Measurements from ENCODE around the gene MPV17L.
"Not testable (repeated sequence)": the region's sequence is repeated elsewhere in the genome, so short reads cannot be mapped to it uniquely, and the experiment has no call there.

The MPV17L gene

GRCh38 chr16:15395631-15396508 is at the start of gene MPV17L:
MPV17L (plus strand) TSS chr16:15395754; CDS start chr16:15395898, 144 bp downstream.
- not testable (repeated sequence) for DNase-seq (ENCODE audit: low read depth in 2 of 2)

DNA sequence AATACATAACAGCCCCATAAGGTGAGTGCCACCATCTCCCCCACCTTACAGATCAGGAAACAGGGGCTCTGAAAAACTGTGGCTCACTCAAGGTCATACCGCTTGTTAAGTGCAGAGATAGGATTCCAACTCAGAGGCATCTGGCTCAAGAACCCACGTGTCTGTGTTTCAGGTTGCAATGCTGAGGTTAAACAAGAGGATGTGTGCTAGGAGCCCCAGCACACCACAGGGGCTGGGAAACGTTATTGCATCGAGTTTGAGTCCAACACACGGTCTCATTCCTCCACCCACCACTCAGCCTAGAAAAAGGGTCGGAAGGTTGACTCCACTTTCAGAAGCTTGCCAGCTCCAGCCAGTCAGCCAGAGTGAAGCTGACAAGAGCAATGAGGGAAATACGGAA is 46.8 kb upstream of the MPV17L start:
- not testable (repeated sequence) for DNase-seq (ENCODE audit: low read depth in 2 of 2)

DNA sequence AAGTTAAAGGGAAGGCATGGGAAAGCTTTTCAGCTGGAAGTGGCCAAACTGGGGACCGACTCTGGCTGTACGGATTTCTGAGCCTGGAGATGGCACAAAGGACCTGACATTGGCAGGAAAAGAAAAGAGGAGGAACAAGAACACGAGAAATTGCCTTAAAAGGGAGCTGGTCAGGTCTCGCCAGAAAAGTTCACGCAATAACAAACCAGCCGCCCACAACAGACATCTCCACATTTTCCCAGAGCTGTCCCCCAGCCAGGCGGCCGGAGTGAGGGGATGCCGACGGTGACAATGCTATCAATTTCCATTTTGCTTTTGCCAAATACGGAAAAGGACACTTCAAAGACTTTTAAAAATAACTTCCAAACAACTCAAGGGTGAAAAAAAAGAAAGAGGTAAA is 44.3 kb upstream of the MPV17L start:
- not testable (repeated sequence) for DNase-seq (ENCODE audit: low read depth in 2 of 2)

GRCh38 chr16:15351745-15352144 is 43.8 kb upstream of the MPV17L start:
- DNase-seq (ENCODE audit: low read depth in 2 of 2), result not testable (repeated sequence)

GRCh38 chr16:15352852-15353251 is 42.7 kb upstream of the MPV17L start:
- not testable (repeated sequence) for DNase-seq (ENCODE audit: low read depth in 2 of 2)

DNA sequence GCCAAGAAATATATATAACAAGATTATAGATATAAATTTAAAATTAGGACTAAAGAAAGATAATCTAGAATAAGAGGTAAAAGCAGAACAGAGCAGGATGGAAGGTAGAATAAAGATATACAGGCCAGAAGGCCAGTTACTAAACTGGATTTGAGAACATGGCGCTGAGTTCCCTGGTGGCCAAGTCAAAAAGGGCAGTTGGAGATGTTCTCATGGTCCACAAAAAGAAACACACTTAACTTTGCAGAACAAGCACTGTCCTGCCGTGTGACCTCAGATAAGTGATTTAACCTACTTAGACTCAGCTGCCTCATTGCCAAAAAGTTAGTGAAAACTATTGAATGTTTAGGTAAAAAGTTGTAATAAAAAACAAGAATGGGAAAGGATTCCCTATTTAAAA is 40.7 kb upstream of the MPV17L start:
- DNase-seq (ENCODE audit: low read depth in 2 of 2), result not testable (repeated sequence)

DNA sequence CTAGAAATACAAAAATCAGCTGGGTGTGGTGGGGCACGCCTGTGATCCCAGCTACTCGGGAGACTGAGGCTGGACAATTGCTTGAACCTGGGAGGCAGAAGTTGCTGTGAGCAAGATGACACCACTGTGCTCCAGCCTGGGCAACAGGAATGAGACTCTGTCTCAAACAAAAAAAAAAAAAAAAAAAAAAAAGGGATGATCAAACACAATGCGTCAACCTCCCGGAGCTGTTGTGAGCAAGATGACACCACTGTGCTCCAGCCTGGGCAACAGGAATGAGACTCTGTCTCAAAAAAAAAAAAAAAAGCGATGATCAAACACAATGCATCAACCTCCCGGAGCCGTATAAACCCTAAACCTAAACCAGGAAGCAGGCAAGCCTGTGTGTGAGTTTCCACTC is 38.1 kb upstream of the MPV17L start:
- DNase-seq (ENCODE audit: low read depth in 2 of 2), result not testable (repeated sequence)

GRCh38 chr16:15378194-15378593 is 17.4 kb upstream of the MPV17L start, which contains the start of gene NPIPA5:
NPIPA5 (minus strand) TSS chr16:15378294; CDS start chr16:15378294, 0 bp downstream.
- DNase-seq (ENCODE audit: low read depth in 2 of 2), result not testable (repeated sequence)

DNA sequence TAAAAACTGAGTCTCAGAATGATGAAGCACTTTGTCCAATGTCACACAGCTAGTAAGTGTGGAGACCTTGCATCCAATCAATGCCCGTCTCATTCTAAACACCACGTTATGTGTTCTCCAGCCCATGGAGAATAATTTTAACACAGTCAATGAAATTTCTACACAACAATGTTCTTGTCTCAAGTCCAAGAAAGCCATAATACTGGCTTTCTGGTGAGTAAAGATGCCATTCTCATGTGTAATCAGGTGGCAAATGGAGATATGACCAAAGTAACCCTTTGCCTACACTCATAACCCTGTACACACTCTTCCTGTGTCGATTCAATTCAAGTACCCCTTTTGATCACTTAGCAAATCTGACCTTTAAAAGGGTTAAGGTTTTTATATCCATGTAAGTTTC is 12.7 kb upstream of the MPV17L start:
- not testable (repeated sequence) for DNase-seq (ENCODE audit: low read depth in 2 of 2)

DNA sequence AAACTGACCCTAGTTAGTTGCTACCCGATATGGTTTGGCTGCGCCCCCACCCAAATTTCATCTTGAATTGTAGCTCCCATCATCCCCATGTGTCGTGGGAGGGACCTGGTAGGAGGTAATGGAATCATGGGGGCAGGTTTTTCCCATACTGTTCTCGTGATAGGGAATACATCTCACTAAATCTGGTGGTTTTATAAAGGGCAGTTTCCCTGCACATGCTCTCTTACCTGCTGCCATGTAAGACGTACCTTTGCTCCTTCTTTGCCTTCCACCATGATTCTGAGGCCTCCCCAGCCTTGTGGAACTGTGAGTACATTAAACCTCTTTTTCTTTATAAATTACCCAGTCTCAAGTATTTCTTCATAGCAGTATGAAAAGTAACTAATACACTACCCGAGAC is 7.5 kb upstream of the MPV17L start:
- DNase-seq (ENCODE audit: low read depth in 2 of 2), result not testable (repeated sequence)

DNA sequence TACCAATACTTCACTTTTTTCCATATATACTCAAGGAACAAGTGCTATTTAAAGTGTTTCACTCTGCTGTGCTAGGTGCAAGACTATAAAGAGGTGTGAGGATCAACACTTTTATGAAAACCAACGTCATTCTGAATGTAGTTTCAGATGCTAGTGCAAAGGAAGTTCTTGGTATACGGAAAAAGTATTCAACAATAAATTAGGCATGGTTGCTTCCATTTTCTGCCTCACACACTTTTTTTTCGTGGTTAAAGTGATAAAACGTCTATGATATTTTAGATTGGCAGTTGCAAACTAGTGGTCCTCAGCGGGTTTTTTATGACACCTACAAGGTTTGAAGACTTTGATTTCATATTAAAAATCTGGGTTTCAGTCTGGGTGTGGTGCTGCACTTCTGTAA is 5.6 kb upstream of the MPV17L start:
- not testable (repeated sequence) for DNase-seq (ENCODE audit: low read depth in 2 of 2)

GRCh38 chr16:15393025-15393424 is 2.5 kb upstream of the MPV17L start:
- DNase-seq (ENCODE audit: low read depth in 2 of 2), result not testable (repeated sequence)

DNA sequence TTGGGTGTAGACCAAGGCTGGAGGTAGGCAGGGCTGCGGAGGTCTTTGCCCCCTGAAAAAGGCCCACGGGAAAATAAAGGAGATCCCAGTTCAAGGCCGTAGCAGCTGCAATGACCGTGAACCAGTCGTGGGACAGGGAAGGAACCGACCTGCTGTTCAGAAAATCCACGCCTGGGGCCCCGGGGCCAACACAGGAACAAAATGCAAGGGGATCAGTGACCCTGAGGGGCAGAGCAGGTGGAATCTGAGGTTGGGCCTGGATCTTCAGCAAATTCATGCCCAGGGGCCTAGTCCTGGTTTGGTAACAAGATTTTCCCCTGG is 915 bp downstream of the MPV17L start:
- not testable (repeated sequence) for DNase-seq (ENCODE audit: low read depth in 2 of 2)

DNA sequence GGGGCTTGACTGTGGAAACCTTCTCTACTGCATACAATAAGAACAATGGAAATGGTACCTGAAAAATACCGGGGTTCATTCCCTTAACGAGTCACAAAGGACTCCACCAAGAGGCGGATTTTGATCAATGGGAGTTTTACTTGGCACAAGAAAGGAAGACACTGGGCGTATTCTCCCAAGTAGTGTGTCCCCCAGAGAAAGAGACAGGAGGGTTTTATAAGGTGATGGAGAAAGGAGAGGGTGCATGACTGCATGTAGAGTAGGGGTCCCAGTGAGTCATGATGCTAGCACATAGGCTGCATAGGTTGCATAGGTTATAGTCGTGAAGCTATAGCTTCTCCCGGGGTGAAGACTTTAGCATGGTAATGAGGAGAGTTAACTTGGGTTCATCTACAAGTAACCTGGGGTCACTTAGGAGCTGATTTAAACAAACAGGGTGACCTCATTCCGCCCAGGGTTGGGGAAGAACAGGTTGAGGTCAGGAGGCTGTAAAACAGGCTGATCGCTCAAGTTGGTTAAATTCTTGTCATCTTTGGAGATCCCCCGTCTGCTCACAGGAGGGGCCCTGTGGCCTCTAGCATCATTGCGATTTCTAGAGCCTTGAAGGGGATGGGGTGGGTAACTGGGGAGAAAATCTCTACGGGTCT is 1.5 kb downstream of the MPV17L start:
- no peak for DNase-seq (ENCODE audit: low read depth in 2 of 2)

DNA sequence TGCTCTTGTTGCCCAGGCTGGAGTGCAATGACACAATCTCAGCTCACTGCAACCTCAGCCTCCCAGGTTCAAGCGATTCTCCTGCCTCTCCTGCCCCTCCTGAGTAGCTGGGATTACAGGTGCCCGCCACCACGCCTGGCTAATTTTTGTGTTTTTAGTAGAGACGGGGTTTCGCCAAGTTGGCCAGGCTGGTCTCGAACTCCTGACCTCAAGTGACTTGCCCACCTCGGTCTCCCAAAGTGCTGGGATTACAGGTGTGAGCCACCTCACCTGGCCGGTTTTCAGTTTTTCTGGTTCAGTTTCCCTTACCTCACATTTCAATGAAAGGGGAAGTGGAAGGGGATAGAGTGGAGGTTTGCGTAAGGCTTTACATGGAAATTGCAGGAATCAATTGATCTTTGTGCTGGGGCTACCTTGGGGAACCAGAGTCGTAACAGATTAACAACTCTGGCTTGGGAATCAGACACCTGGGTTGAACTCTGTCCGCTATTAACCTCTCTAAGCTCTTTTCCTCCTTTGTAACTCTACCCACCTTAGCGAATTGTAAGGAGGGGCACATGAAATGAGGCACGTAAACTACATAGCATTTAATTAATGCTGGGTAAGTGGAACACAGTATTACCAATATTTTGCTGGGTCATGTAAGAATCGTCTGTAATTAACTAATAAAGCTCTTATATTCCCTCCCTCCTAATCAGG is 3.2 kb downstream of the MPV17L start:
- DNase-seq (ENCODE audit: low read depth in 2 of 2), result no peak

- no peak for DNase-seq (ENCODE audit: low read depth in 2 of 2)
Observed at GRCh38 chr16:15399317-15399716, 3.8 kb downstream of the MPV17L start.

DNA sequence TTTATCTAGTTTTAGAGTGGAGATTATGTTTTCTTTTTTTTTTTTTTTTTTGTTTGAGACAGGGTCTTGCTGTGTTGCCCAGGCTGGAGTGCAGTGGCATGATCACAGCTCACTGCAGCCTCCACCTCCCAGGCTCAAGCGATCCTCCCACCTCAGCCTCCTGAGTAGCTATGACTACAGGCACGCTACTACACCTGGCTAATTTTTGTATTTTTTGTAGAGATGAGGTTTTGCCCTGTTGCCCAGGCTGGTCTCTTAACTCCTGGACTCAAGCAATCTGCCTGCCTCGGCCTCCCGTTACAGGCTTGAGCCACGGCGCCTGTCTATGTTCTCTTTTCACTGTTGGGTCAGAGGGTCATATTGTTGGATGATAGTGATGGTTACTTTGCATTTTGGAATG is 4.8 kb downstream of the MPV17L start:
- not testable (repeated sequence) for DNase-seq (ENCODE audit: low read depth in 2 of 2)

GRCh38 chr16:15401972-15402371 is 6.4 kb downstream of the MPV17L start:
- no peak for DNase-seq (ENCODE audit: low read depth in 2 of 2)

DNA sequence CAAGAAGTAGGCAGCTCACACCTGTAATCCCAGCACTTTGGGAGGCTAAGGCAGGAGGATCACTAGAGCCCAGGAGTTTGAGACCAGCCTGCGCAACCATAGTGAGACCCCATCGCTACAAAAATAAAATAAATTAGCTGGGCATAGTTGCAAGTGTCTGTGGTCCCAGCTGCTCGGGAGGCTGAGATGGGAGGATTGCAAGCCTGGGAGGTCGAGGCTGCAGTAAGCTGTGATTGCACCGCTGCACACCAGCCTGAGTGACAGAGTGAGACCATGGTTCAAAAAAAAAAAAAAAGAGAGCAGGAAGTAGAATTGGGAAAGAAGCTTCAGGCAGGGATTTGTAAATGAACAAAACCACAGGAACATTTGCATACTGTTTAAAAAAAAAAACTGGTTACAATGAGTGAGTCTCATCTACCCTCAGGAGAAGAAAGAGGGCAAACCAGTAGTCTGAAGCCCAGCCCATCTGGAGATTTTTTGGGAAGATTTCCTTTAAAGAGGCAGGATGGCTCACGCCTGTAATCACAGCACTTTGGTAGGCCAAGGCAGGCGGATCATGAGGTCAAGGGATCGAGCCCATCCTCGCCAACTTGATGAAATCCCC is 7.9 kb downstream of the MPV17L start:
- no peak for DNase-seq (ENCODE audit: low read depth in 2 of 2)

DNA sequence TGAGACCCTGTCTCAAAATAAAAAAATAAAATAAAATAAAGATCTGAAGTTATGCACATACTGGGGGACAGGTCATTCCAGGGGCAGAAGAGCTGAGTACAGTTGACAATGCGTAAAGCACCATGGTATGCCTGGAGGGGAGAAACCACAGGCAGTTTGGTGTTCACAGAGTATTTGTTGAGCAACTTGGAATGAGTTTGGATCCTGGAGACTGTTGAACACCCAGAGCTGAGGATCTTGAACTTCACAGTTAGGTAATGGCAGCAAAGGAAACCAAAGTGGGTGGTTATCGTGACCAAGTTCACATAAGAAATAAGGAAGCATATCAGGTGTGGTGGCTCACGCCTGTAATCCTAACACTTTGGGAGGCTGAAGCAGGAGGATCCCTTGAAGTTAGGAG is 8.5 kb downstream of the MPV17L start:
- DNase-seq (ENCODE audit: low read depth in 2 of 2), result not testable (repeated sequence)

DNA sequence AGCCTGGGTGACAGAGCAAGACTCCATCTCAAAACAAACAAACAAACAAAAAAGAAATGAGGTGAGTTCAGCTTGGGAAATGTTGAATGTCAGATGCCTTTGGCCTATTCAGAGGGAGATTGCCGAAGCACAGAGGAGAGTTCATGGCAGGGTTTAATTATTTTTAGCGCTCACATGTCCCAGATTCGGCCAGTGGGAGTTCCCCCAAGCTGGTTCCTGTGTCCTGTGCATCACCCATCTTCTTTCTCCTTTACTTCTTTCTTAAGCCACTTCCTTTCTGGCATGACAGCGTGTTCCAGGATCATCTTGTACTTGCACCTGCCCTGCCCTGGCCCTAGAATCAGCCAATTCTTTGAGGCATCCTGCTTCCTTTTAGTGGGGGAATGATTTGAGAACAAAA is 9.2 kb downstream of the MPV17L start:
- no peak for DNase-seq (ENCODE audit: low read depth in 2 of 2)

DNA sequence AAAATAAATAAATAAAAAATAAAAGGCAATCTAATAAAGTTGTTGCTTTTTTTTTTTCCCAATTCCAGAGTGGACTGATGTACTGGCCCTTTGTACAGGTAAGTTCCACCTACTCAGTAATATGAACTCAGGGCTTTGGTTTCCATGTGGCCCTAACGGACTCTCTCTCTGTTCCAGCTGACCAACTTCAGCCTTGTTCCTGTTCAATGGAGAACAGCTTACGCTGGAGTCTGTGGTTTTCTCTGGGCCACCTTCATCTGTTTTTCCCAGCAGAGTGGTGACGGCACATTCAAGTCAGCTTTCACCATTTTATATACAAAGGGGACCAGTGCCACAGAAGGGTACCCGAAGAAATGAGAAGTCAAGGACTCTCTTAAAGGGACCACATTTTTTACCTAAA is 12.2 kb downstream of the MPV17L start:
- DNase-seq (ENCODE audit: low read depth in 2 of 2), result not testable (repeated sequence)

Data from fibroblast of skin of left quadriceps (primary cell).